Stimulated activated CD4-positive, alpha-beta T cell treated with anti-CD3 and anti-CD28 coated beads, TNF-alpha, amount 100 ng/mL, for 24 hours (primary cell): Measurements from ENCODE around the gene IQSEC3.

Source experiments
- DNase-seq, 3 experiments: peaks; one replicate each; pipeline ENCODE4 v3.0.0-alpha.2; 2020; ENCODE audit warnings: low read depth in 3 of 3

Gene IQSEC3

DNA sequence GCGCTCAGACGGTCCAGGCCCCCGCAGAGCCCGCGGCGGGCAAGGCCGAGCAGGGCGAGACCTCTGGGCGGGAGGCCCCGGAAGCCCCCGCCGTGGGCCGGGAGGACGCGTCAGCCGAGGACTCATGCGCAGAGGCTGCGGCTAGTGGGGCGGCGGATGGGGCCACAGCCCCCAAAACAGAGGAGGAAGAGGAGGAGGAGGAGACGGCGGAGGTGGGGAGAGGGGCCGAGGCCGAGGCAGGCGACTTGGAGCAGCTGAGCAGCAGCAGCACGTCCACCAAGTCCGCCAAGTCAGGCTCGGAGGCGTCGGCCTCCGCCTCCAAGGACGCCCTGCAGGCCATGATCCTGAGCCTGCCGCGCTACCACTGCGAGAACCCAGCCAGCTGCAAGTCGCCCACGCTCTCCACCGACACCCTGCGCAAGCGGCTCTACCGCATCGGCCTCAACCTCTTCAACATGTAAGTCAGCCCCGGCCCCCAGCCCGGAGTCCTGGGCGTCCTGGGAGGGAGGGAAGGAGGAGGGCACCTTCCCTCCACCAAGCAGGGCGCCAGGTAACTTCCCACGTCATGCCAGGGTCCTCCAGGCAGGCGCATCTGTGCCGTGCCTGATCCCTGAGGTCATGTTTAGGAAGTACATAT is 72.4 kb downstream of the IQSEC3 start:
- peak in 2 of 3 experiments; percentile 5 to 19 for DNase-seq

GRCh38 chr12:139585-139984 is 73.0 kb downstream of the IQSEC3 start:
- DNase-seq = no peak

DNA sequence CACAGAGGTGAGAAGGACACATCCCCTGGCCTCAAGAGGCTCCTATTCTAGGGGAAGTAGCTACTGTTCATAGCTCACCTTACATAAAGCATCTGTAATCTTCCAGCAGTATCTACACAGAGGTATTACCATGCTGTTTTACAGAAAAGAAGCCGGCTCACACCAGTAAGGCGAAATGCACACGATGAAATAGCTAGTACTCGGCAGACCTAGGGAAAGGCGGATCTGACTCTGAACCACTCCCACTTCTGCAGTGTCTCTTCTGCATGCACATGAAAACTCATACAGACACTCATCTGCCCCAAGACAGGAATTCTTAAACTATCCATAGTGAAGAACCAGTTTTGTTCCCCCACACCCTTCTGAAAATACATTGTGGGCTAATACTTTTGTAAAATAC is 73.6 kb downstream of the IQSEC3 start:
- no peak for DNase-seq

DNA sequence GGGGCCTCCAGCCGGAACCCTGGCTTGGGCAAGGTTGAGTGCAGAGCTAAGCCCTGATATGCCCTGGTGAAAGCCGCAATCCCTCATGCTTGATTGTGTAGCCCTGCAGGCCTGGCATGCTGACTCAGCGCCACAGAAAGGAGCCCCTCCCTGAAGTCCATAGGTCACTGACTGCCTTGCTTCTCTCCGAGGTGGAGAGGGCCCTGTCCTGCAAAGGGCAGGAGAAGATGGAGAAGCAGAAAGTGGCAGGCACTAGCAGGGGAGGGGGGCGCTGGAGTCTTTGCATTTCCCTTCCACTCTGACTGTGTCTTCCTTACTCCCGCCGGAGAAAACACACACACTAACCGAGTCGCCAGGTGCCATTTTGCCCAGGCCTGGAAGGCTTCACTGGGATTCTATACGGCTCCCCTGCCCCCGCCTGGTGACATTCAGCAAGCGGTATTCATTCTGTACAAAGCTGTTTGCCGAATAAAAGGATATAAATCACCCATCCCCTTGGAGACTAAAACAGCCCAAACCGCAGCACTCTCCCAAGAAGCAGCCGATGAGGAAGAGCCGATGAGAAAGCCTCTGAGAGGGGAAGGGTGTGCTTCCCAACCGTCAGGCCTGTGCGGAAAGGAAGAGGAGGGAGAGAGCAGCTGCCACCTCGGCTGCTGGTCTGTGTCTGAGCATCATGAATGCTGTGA is 77.5 kb downstream of the IQSEC3 start:
- no peak for DNase-seq

- DNase-seq = no peak
Observed at GRCh38 chr12:144650-145284, 78.2 kb downstream of the IQSEC3 start.

DNA sequence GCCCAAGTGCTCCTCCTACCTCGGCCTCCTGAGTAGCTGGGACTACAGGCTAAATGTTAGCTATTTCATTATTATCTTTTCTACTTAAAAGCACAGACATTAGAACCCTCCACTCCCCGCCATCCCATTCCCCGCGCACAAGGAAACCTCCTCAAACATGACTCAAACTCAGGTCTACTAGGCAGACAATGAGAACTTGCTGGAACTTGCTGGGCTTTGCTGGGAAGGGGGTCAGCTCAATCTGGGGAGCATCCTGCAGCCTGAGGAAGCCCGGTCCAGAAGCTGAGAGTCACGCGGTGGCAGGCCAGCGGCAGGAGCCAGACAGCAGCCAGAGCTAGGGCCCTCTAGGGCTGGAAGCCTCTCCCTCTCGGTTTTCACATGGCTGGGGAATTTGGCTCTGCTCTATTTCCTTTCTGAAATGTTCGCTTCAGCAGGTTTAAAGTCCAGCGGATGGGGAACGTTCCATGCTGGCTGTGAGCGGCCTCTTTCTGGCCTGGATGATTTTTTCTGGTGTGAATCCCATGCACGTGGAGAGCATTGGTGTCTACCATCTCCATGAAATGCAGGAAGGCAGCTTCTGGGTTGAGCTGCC is 78.9 kb downstream of the IQSEC3 start:
- DNase-seq = no peak

DNA sequence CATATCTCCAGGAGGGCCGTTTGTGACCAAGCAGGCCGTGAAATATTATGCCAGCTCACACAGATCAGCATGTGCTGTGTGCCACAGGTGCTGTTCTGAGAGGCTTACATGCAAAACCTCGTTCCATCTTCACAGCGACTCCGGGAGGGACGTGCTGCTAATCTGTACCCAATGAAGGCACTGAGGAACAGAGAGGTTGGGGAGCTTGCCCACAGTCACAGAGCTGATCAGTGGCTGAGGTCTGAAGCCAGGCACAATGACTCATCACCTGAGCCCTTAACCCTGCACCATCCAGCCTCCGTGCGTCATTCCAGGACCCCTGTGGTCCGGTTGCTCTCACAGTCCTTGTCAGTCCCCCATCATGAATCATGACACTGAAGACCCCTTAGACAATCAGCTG is 80.7 kb downstream of the IQSEC3 start:
- no peak for DNase-seq

GRCh38 chr12:148676-149416 is 82.3 kb downstream of the IQSEC3 start:
- DNase-seq = no peak

DNA sequence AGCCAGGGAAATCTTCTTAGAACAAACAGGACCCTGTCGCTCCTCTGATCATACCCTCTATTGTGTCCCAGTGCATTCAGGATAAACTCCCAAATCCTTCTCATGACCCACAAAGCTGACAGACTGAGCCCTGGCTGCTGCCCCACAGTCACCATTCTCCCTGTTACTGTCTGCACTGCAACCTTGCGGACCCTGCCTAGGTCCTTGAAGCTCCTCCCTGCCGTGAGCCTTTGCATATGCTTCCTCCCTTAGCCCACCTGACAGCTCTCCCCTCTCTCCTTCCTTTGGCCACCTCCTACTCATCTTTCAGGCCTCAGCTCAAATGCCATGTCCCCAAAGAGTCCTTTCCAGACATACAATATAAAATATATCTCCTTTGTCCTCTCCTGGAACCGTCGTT is 85.0 kb downstream of the IQSEC3 start:
- no peak for DNase-seq

- DNase-seq = no peak
Observed at GRCh38 chr12:152440-152839, 85.9 kb downstream of the IQSEC3 start.

DNA sequence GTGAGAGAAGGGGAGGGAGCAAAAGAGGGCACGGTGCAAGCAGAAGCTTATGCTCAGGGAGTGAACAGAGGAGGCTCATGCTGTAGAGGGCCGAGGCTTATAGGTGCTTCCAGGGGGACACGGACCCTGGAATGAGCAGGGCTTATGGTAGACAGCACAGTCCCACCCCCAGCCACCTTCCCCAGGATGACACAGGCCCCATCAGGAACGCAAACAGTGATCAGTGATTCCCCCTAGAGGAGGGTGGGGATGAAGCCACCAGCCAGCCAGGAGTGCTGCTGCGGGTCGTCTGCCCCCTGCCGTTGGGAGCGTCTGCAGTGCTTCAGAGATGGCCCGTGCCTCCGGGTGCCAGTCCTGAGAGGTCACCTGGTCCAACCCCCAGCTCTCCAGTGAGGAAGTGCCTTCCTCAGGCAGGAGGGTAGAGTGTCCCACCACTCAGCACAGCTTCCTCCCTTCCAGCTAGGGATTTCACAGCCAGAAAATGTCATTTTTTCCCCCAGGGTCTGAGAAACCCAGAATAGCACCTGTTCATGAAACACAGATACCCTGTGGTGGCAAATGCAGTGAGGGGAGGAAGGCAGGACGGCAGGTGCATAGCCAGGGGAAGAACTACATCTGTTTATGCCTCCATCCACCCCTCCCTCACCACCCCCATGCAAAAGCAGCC is 86.6 kb downstream of the IQSEC3 start:
- DNase-seq = peak; percentile 20 to 63 (median 22)

GRCh38 chr12:154058-154457 is 87.5 kb downstream of the IQSEC3 start:
- no peak for DNase-seq

GRCh38 chr12:155006-155405 is 88.4 kb downstream of the IQSEC3 start:
- DNase-seq = no peak

- DNase-seq = no peak
Observed at GRCh38 chr12:155646-156045, 89.1 kb downstream of the IQSEC3 start.

GRCh38 chr12:156945-157344 is 90.4 kb downstream of the IQSEC3 start:
- DNase-seq = no peak

DNA sequence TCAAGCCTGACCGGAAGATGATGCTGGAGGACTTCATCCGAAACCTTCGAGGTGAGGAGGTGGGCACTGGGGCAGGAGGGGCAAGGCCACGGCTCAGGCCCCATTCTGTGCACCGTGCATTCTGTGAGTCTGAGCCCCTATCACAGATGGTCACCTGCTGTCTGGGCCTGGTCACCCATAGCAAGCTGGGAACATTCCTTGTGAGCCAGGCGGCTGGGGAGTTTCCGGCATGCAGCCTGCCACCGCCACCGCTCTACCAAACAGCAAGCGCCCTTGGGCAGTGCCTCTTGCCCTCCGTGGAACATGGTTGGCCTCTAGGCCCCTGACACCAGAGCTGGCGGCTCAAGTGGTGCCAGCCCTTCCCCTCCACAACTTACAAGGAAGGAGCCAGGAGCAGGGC is 91.1 kb downstream of the IQSEC3 start:
- no peak for DNase-seq

GRCh38 chr12:159156-159782 is 92.7 kb downstream of the IQSEC3 start:
- no peak for DNase-seq

DNA sequence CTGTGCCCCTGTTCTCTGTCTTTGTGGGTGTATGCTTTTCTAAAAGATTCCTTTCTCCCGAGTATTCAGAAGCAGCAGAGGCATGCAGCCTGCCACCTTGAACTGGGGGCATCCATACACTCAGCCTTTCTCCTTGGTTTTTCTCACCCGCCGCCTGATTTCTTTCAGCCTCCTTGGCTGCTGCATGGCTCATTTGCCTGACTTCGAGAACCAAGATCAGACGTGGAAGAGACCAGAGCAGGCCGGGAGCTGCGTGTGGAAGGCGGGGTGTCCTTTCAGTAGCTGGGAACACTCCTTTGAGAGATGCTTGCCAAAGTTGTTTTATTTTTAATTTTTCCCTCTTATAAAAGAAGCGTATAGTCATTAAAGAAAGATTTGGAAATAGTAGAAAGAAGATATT is 94.3 kb downstream of the IQSEC3 start:
- DNase-seq = no peak

GRCh38 chr12:161823-162222 is 95.3 kb downstream of the IQSEC3 start:
- DNase-seq = no peak

GRCh38 chr12:162467-163307 is 96.1 kb downstream of the IQSEC3 start:
- DNase-seq = no peak
